Panc1 (cell line): Measurements from ENCODE around the gene EAF1.

Experiments
- CTCF ChIP-seq: fragments of 450-650 bp; IDR thresholded peaks from 2 replicates; pipeline ENCODE4 v1.5.1; 2017; ENCODE audit warnings: mild to moderate bottlenecking
- SIN3A ChIP-seq: IDR thresholded peaks from 2 replicates; pipeline ENCODE4 v1.6.1; 2012; ENCODE audit warnings: low read depth, mild to moderate bottlenecking, low read length, moderate library complexity, borderline replicate concordance; ENCODE audit not compliant: insufficient read depth
- TF ChIP-seq, protein P1 (sequence below), 2 experiments: IDR thresholded peaks; 2 replicates each; pipeline ENCODE4 v1.6.1; 2011 to 2012; ENCODE audit warnings: low read depth in 2 of 2, control low read depth in 1 of 2, low read length in 1 of 2, mild to moderate bottlenecking in 1 of 2, moderate library complexity in 1 of 2; ENCODE audit not compliant: insufficient read depth in 1 of 2

GRCh38 chr3:15443826-15444524 lies 16.6 kb downstream of the EAF1 start:
- TF ChIP-seq CTCF (no peak), SIN3A (no peak)
- TF ChIP-seq, protein P1, sequence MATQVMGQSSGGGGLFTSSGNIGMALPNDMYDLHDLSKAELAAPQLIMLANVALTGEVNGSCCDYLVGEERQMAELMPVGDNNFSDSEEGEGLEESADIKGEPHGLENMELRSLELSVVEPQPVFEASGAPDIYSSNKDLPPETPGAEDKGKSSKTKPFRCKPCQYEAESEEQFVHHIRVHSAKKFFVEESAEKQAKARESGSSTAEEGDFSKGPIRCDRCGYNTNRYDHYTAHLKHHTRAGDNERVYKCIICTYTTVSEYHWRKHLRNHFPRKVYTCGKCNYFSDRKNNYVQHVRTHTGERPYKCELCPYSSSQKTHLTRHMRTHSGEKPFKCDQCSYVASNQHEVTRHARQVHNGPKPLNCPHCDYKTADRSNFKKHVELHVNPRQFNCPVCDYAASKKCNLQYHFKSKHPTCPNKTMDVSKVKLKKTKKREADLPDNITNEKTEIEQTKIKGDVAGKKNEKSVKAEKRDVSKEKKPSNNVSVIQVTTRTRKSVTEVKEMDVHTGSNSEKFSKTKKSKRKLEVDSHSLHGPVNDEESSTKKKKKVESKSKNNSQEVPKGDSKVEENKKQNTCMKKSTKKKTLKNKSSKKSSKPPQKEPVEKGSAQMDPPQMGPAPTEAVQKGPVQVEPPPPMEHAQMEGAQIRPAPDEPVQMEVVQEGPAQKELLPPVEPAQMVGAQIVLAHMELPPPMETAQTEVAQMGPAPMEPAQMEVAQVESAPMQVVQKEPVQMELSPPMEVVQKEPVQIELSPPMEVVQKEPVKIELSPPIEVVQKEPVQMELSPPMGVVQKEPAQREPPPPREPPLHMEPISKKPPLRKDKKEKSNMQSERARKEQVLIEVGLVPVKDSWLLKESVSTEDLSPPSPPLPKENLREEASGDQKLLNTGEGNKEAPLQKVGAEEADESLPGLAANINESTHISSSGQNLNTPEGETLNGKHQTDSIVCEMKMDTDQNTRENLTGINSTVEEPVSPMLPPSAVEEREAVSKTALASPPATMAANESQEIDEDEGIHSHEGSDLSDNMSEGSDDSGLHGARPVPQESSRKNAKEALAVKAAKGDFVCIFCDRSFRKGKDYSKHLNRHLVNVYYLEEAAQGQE (IDR thresholded peaks at IDR 0.05; ENCODE audit: insufficient read depth in 1 of 2, low read depth in 2 of 2, low read length in 1 of 2), result no peak
